CD4-positive, alpha-beta memory T cell (primary cell): ENCODE results near the gene ARHGEF16. TPM values are rescaled to one million over a fixed set of nuclear protein-coding genes. Genes with fewer than 3 reads are reported as not detected.

Source experiments
- CTCF ChIA-PET: fragments of 350-600 bp; sonication (Branson Sonifier 250); formaldehyde crosslinking; loops from one replicate; lab custom pipeline; 2021; ENCODE audit warnings: inconsistent platforms; ENCODE audit not compliant: partially characterized antibody; lab: Charles Lee
- POLR2A ChIA-PET: fragments of 350-600 bp; sonication (Branson Sonifier 250); formaldehyde crosslinking; loops from one replicate; lab custom pipeline; 2021; ENCODE audit not compliant: partially characterized antibody; lab: Charles Lee
- DNase-seq, 5 donors: peaks; one replicate each; pipeline versions ENCODE4 v3.0.0 to v3.0.0-alpha.2; 2020 to 2022; ENCODE audit warnings: mixed read lengths in 1 of 5
- H3K27ac ChIP-seq: one replicate; pipeline ENCODE4 v1.7.0; 2013; ENCODE audit warnings: low read depth, low read length
- H3K27me3 ChIP-seq: 2 replicates; pipeline ENCODE4 v1.7.0; 2013; ENCODE audit warnings: mild to moderate bottlenecking, low read length, moderate library complexity; ENCODE audit not compliant: insufficient read depth
- H3K36me3 ChIP-seq: 2 replicates; pipeline ENCODE4 v1.7.0; 2013; ENCODE audit warnings: mild to moderate bottlenecking, low read length, moderate library complexity; ENCODE audit not compliant: insufficient read depth
- H3K4me1 ChIP-seq: 2 replicates; pipeline ENCODE4 v1.7.0; 2013; ENCODE audit warnings: mild to moderate bottlenecking, low read length, moderate library complexity; ENCODE audit not compliant: insufficient read depth
- H3K4me3 ChIP-seq, 2 donors: one replicate each; pipeline ENCODE4 v1.7.0; 2013; ENCODE audit warnings: low read length in 2 of 2, mild to moderate bottlenecking in 1 of 2
- H3K9me3 ChIP-seq, 2 donors: one replicate each; pipeline ENCODE4 v1.7.0; 2013; ENCODE audit warnings: low read length in 2 of 2, control low read depth in 1 of 2; ENCODE audit not compliant: control insufficient read depth in 1 of 2
- H3K27ac Mint-ChIP-seq, 7 donors: one replicate each; pipeline ENCODE4 v1.8.0; 2020 to 2021; ENCODE audit warnings: mixed read lengths in 7 of 7, mild to moderate bottlenecking in 6 of 7, inconsistent platforms in 3 of 7, moderate library complexity in 3 of 7
- H3K27me3 Mint-ChIP-seq, 2 donors: one replicate each; pipeline ENCODE4 v1.8.0; 2020 to 2021; ENCODE audit warnings: mixed read lengths in 2 of 2
- H3K36me3 Mint-ChIP-seq, 2 donors: one replicate each; pipeline ENCODE4 v1.8.0; 2020 to 2021; ENCODE audit warnings: mixed read lengths in 2 of 2, inconsistent platforms in 1 of 2, mild to moderate bottlenecking in 1 of 2
- H3K4me1 Mint-ChIP-seq, 4 donors: one replicate each; pipeline ENCODE4 v1.8.0; 2020 to 2021; ENCODE audit warnings: mixed read lengths in 4 of 4, mild to moderate bottlenecking in 1 of 4
- H3K4me3 Mint-ChIP-seq, 8 donors: one replicate each; pipeline ENCODE4 v1.8.0; 2020 to 2021; ENCODE audit warnings: mixed read lengths in 8 of 8, mild to moderate bottlenecking in 7 of 8, moderate library complexity in 6 of 8, inconsistent platforms in 3 of 8
- H3K9me3 Mint-ChIP-seq, 8 donors: one replicate each; pipeline ENCODE4 v1.8.0; 2020 to 2021; ENCODE audit warnings: mixed read lengths in 8 of 8, mild to moderate bottlenecking in 5 of 8, inconsistent platforms in 3 of 8, moderate library complexity in 1 of 8
- intact Hi-C: fragments of 100-400 bp; cut with micrococcal nuclease; formaldehyde crosslinking; loops from one replicate; pipeline ENCODE4 v1.15.1; 2023
- polyA plus RNA-seq, 2 donors: library from polyadenylated mRNA; unstranded; fragments of 300-500 nt; fragmentation: Illumina TruSeq; gene quantifications; one replicate each; pipeline ENCODE4 v1.2.3, GENCODE V29; 2021
- total RNA-seq, 2 experiments: library from RNA; stranded (reverse); gene quantifications; one replicate each; pipeline ENCODE4 v1.2.3, GENCODE V29; 2021

Gene ARHGEF16
- total and polyA plus RNA-seq, 4 experiments from 2014 or later: 0.16 to 0.22 (median 0.20) TPM; not detected in 1

- CTCF ChIA-PET: no interaction called here
- H3K36me3 Mint-ChIP-seq: peaks cover 16 to 21% of the 10 kb centered on the region in 2 donors
- Histone ChIP-seq H3K4me3 (no peak overlapping the region), H3K9me3 (no peaks in the 10 kb centered on the region), H3K4me1 (no peaks in the 10 kb centered on the region), H3K27me3 (no peaks in the 10 kb centered on the region), H3K27ac (no peak overlapping the region), H3K36me3 (peaks cover 4% of the 10 kb centered on the region)
- DNase-seq: no peak
- H3K27me3 Mint-ChIP-seq: no peaks in the 10 kb centered on the region
- intact Hi-C loops: no loop called here
- POLR2A ChIA-PET: no interaction called here
- H3K4me3 Mint-ChIP-seq: no peak overlapping the region
- peaks cover 0 to 3% (median under 1%) of the 10 kb centered on the region in 4 donors for H3K4me1 Mint-ChIP-seq
- H3K27ac Mint-ChIP-seq: no peak overlapping the region
- H3K9me3 Mint-ChIP-seq: peaks cover 0 to 2% (median 0%) of the 10 kb centered on the region in 8 donors
Observed at GRCh38 chr1:3511306-3511705, 56.8 kb downstream of the ARHGEF16 start.

GRCh38 chr1:3511856-3512255 is 57.4 kb downstream of the ARHGEF16 start:
- no peaks in the 10 kb centered on the region for H3K9me3 ChIP-seq
- DNase-seq: no peak
- H3K27ac ChIP-seq: no peak overlapping the region
- no peak overlapping the region for H3K4me3 ChIP-seq
- no peak overlapping the region for H3K27ac Mint-ChIP-seq
- peaks cover 4% of the 10 kb centered on the region for H3K36me3 ChIP-seq
- H3K27me3 ChIP-seq: no peaks in the 10 kb centered on the region
- POLR2A ChIA-PET: no interaction called here
- H3K4me1 Mint-ChIP-seq: peaks cover 0 to 3% (median under 1%) of the 10 kb centered on the region in 4 donors
- H3K9me3 Mint-ChIP-seq: peaks cover 0 to 2% (median 0%) of the 10 kb centered on the region in 8 donors
- H3K27me3 Mint-ChIP-seq: no peaks in the 10 kb centered on the region
- H3K4me3 Mint-ChIP-seq: no peak overlapping the region
- H3K4me1 ChIP-seq: no peaks in the 10 kb centered on the region
- intact Hi-C loops: no loop called here
- peaks cover 10 to 19% of the 10 kb centered on the region in 2 donors for H3K36me3 Mint-ChIP-seq
- CTCF ChIA-PET: no interaction called here

- POLR2A ChIA-PET: no interaction called here
Observed at GRCh38 chr1:3514404-3514803, 59.9 kb downstream of the ARHGEF16 start.

GRCh38 chr1:3515272-3515671 is 60.8 kb downstream of the ARHGEF16 start:
- Mint-ChIP-seq H3K36me3 (peaks cover 0 to 8% of the 10 kb centered on the region in 2 donors), H3K4me1 (peaks cover 0 to 2% (median under 1%) of the 10 kb centered on the region in 4 donors), H3K9me3 (no peaks in the 10 kb centered on the region), H3K4me3 (no peak overlapping the region), H3K27ac (no peak overlapping the region), H3K27me3 (no peaks in the 10 kb centered on the region)
- intact Hi-C loops: no loop called here
- H3K27me3 ChIP-seq: no peaks in the 10 kb centered on the region
- ChIA-PET POLR2A (no interaction called here), CTCF (no interaction called here)
- DNase-seq: no peak
- no peaks in the 10 kb centered on the region for H3K9me3 ChIP-seq
- H3K4me1 ChIP-seq: no peaks in the 10 kb centered on the region
- H3K4me3 ChIP-seq: no peak overlapping the region
- no peak overlapping the region for H3K27ac ChIP-seq
- no peaks in the 10 kb centered on the region for H3K36me3 ChIP-seq

More at GRCh38 chr1:3514404-3514803, 59.9 kb downstream of the ARHGEF16 start:
- Histone ChIP-seq H3K9me3 (no peaks in the 10 kb centered on the region), H3K4me3 (no peak overlapping the region), H3K27me3 (no peaks in the 10 kb centered on the region), H3K36me3 (no peaks in the 10 kb centered on the region), H3K27ac (no peak overlapping the region), H3K4me1 (no peaks in the 10 kb centered on the region)
- Mint-ChIP-seq H3K4me1 (peaks cover 0 to 2% (median under 1%) of the 10 kb centered on the region in 4 donors), H3K4me3 (no peak overlapping the region), H3K36me3 (peaks cover 0 to 8% of the 10 kb centered on the region in 2 donors), H3K27me3 (no peaks in the 10 kb centered on the region), H3K27ac (no peak overlapping the region), H3K9me3 (no peaks in the 10 kb centered on the region)
- intact Hi-C loops: no loop called here
- CTCF ChIA-PET: no interaction called here
- no peak for DNase-seq

GRCh38 chr1:3515774-3516480 is 61.5 kb downstream of the ARHGEF16 start:
- H3K27me3 ChIP-seq: no peaks in the 10 kb centered on the region
- H3K27me3 Mint-ChIP-seq: no peaks in the 10 kb centered on the region
- H3K27ac Mint-ChIP-seq: no peak overlapping the region
- no peaks in the 10 kb centered on the region for H3K9me3 Mint-ChIP-seq
- peaks cover 0 to 7% of the 10 kb centered on the region in 2 donors for H3K36me3 Mint-ChIP-seq
- CTCF ChIA-PET: no interaction called here
- no peaks in the 10 kb centered on the region for H3K4me1 ChIP-seq
- H3K4me3 ChIP-seq: no peak overlapping the region
- H3K4me1 Mint-ChIP-seq: peaks cover 0 to under 1% (median under 1%) of the 10 kb centered on the region in 4 donors
- no peak overlapping the region for H3K4me3 Mint-ChIP-seq
- H3K27ac ChIP-seq: no peak overlapping the region
- intact Hi-C loops: no loop called here
- POLR2A ChIA-PET: interaction anchor here (1.6 kb wide), 1 partner anchor 15 kb away, joined by 3 read pairs; no protein-coding TSS in a partner anchor
- no peaks in the 10 kb centered on the region for H3K36me3 ChIP-seq
- no peak for DNase-seq
- H3K9me3 ChIP-seq: no peaks in the 10 kb centered on the region

GRCh38 chr1:3516481-3516869 is 62.0 kb downstream of the ARHGEF16 start:
- intact Hi-C loops: no loop called here
- H3K9me3 Mint-ChIP-seq: no peaks in the 10 kb centered on the region
- no peaks in the 10 kb centered on the region for H3K9me3 ChIP-seq
- POLR2A ChIA-PET: interaction anchor here (1.6 kb wide), 1 partner anchor 15 kb away, joined by 3 read pairs; no protein-coding TSS in a partner anchor
- H3K27me3 ChIP-seq: no peaks in the 10 kb centered on the region
- CTCF ChIA-PET: no interaction called here
- H3K27ac ChIP-seq: no peak overlapping the region
- H3K36me3 Mint-ChIP-seq: peaks cover 0 to 5% of the 10 kb centered on the region in 2 donors
- no peaks in the 10 kb centered on the region for H3K4me1 Mint-ChIP-seq
- H3K27me3 Mint-ChIP-seq: no peaks in the 10 kb centered on the region
- no peaks in the 10 kb centered on the region for H3K4me1 ChIP-seq
- no peak overlapping the region for H3K27ac Mint-ChIP-seq
- no peak overlapping the region for H3K4me3 ChIP-seq
- no peak overlapping the region for H3K4me3 Mint-ChIP-seq
- H3K36me3 ChIP-seq: no peaks in the 10 kb centered on the region
- no peak for DNase-seq

GRCh38 chr1:3516911-3517675 is 62.6 kb downstream of the ARHGEF16 start:
- ChIA-PET CTCF (interaction anchor here (1.5 to 2.4 kb wide), 3 partner anchors 98 to 104 kb away, joined by 6 to 12 read pairs (median 9); no protein-coding TSS in a partner anchor), POLR2A (interaction anchor here (1.6 to 2.6 kb wide), 2 partner anchors 14 kb away, joined by 3 to 8 read pairs; no protein-coding TSS in a partner anchor)
- intact Hi-C loops: no loop called here
- no peaks in the 10 kb centered on the region for H3K36me3 ChIP-seq
- H3K9me3 ChIP-seq: no peaks in the 10 kb centered on the region
- no peaks in the 10 kb centered on the region for H3K4me1 Mint-ChIP-seq
- no peak overlapping the region for H3K27ac ChIP-seq
- H3K27me3 Mint-ChIP-seq: no peaks in the 10 kb centered on the region
- no peaks in the 10 kb centered on the region for H3K9me3 Mint-ChIP-seq
- no peak overlapping the region for H3K4me3 Mint-ChIP-seq
- no peak for DNase-seq
- no peaks in the 10 kb centered on the region for H3K4me1 ChIP-seq
- no peaks in the 10 kb centered on the region for H3K27me3 ChIP-seq
- peaks cover 0 to 5% of the 10 kb centered on the region in 2 donors for H3K36me3 Mint-ChIP-seq
- no peak overlapping the region for H3K4me3 ChIP-seq
- no peak overlapping the region for H3K27ac Mint-ChIP-seq
